Neural cell (in vitro differentiated cells): Measurements from ENCODE around the gene VWF. TPM values are rescaled to one million over a fixed set of nuclear protein-coding genes. Genes with fewer than 3 reads are reported as not detected.

Experiments
- H2AFZ ChIP-seq: fragments of 200-600, 300-800 bp; sonication (generic), shearing (Covaris generic); 2 replicates; pipeline ENCODE4 v1.6.0; 2014; ENCODE audit warnings: low read depth, mild to moderate bottlenecking, antibody characterized with exemption, low read length, moderate library complexity
- H3F3A ChIP-seq: fragments of 200-600 bp; shearing (Covaris generic); 2 replicates; pipeline ENCODE4 v1.6.1; 2016; ENCODE audit warnings: mild to moderate bottlenecking, moderate library complexity, mixed read lengths, antibody characterized with exemption, low read length; ENCODE audit not compliant: insufficient read depth, poor library complexity, severe bottlenecking
- H3K27ac ChIP-seq: fragments of 200-600, 300-800 bp; sonication (generic), shearing (Covaris generic); 2 replicates; pipeline ENCODE4 v1.5.1; 2014; ENCODE audit warnings: mild to moderate bottlenecking, low read length, moderate library complexity
- H3K27me3 ChIP-seq: fragments of 300-800, 200-600 bp; sonication (generic), shearing (Covaris generic); 2 replicates; pipeline ENCODE4 v1.6.0; 2014; ENCODE audit warnings: mild to moderate bottlenecking, low read depth, low read length, moderate library complexity; ENCODE audit not compliant: insufficient read depth
- H3K36me3 ChIP-seq: fragments of 300-800, 200-600 bp; sonication (generic), shearing (Covaris generic); 2 replicates; pipeline ENCODE4 v1.5.1; 2014; ENCODE audit warnings: mild to moderate bottlenecking, antibody characterized with exemption, low read length, moderate library complexity; ENCODE audit not compliant: insufficient read depth
- H3K4me2 ChIP-seq: fragments of 300-800, 200-600 bp; sonication (generic), shearing (Covaris generic); 2 replicates; pipeline ENCODE4 v1.6.0; 2014; ENCODE audit warnings: mild to moderate bottlenecking, low read length
- H3K4me3 ChIP-seq: fragments of 300-800, 200-600 bp; sonication (generic), shearing (Covaris generic); 2 replicates; pipeline ENCODE4 v1.5.1; 2014; ENCODE audit warnings: mild to moderate bottlenecking, low read length, moderate library complexity
- H3K79me2 ChIP-seq: fragments of 200-600 bp; shearing (Covaris generic); replicated peaks from 2 replicates; pipeline ENCODE4 v1.6.0; 2014; ENCODE audit warnings: mild to moderate bottlenecking, low read length, moderate library complexity; ENCODE audit not compliant: insufficient read depth
- H3K9ac ChIP-seq: fragments of 300-800, 200-600 bp; sonication (generic), shearing (Covaris generic); 2 replicates; pipeline ENCODE4 v1.6.1; 2016; ENCODE audit warnings: mild to moderate bottlenecking, low read length, mixed read lengths
- H3K9me2 ChIP-seq: fragments of 200-600 bp; shearing (Covaris generic); 2 replicates; pipeline ENCODE4 v1.6.1; 2016; ENCODE audit warnings: mild to moderate bottlenecking, low read length, mixed read lengths; ENCODE audit not compliant: insufficient read depth
- H3K9me3 ChIP-seq: fragments of 200-600, 300-800 bp; sonication (generic), shearing (Covaris generic); 2 replicates; pipeline ENCODE4 v1.6.1; 2016; ENCODE audit warnings: mild to moderate bottlenecking, mixed run types, low read length, moderate library complexity, mixed read lengths
- H4K20me1 ChIP-seq: fragments of 200-600 bp; shearing (Covaris generic); 2 replicates; pipeline ENCODE4 v1.6.1; 2016; ENCODE audit warnings: mild to moderate bottlenecking, mixed run types; ENCODE audit not compliant: insufficient read depth
- EP300 ChIP-seq: fragments of 450-650 bp; conservative IDR thresholded peaks from 2 replicates; pipeline ENCODE4 v1.6.1; 2014; ENCODE audit warnings: antibody characterized with exemption, mild to moderate bottlenecking, moderate library complexity; ENCODE audit not compliant: poor library complexity, severe bottlenecking
- EZH2 ChIP-seq: fragments of 200-600, 300-800 bp; shearing (Covaris generic), sonication (generic); IDR thresholded peaks from 2 replicates; pipeline ENCODE4 v1.6.1; 2014; ENCODE audit warnings: antibody characterized with exemption, low read length, borderline replicate concordance, mild to moderate bottlenecking; ENCODE audit not compliant: insufficient read depth, poor library complexity, severe bottlenecking
- MXI1 ChIP-seq: fragments of 450-650 bp; conservative IDR thresholded peaks from 2 replicates; pipeline ENCODE4 v1.6.1; 2014; ENCODE audit warnings: antibody characterized with exemption, mild to moderate bottlenecking; ENCODE audit not compliant: poor library complexity, severe bottlenecking
- POLR2AphosphoS5 ChIP-seq: IDR thresholded peaks from 2 replicates; pipeline ENCODE4 v1.6.1; 2012
- RAD21 ChIP-seq: fragments of 450-650 bp; conservative IDR thresholded peaks from 2 replicates; pipeline ENCODE4 v1.6.1; 2014; ENCODE audit warnings: antibody characterized with exemption, mild to moderate bottlenecking, moderate library complexity
- SMC3 ChIP-seq: fragments of 450-650 bp; conservative IDR thresholded peaks from 2 replicates; pipeline ENCODE4 v1.6.1; 2014; ENCODE audit warnings: antibody characterized with exemption, mild to moderate bottlenecking, moderate library complexity; ENCODE audit not compliant: poor library complexity
- TAF1 ChIP-seq: IDR thresholded peaks from 2 replicates; pipeline ENCODE4 v1.6.1; 2012; ENCODE audit warnings: low read depth
- polyA plus RNA-seq: library from polyadenylated mRNA; depleted of rRNA; stranded (reverse); fragments of >200 nt; gene quantifications from 2 replicates; pipeline ENCODE4 v1.2.3, GENCODE V29; 2014
- TF ChIP-seq, protein P1 (sequence below): IDR thresholded peaks from 2 replicates; pipeline ENCODE4 v1.6.1; 2012; ENCODE audit warnings: borderline replicate concordance
- TF ChIP-seq, protein P2 (sequence below): fragments of 450-650 bp; IDR thresholded peaks from 2 replicates; pipeline ENCODE4 v1.5.1; 2014; ENCODE audit warnings: antibody characterized with exemption, mild to moderate bottlenecking, moderate library complexity; ENCODE audit not compliant: poor library complexity, severe bottlenecking

The VWF gene
- polyA plus RNA-seq, 1 donor from 2014 or later = not detected

DNA sequence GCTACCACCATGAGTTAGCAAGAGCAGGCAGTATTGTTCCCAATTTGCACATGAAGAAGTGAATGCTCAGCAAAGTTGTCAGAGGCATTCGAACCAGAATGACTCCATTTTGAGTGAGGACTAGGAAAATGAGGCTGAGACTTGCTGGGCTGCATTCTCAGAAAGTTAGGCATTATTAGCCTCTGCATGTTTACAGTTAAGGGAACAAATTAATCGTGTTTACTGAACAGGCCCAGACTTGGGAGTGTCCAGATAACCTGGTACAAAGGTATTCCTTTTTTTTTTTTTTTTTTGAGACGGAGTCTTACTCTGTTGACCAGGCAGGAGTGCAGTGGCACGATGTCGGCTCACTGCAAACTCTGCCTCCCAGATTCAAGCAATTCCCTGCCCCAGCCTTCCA, 22.5 kb upstream of the VWF start:
- H3K27ac ChIP-seq = no peak overlapping the region
- H3K4me2 ChIP-seq = no peak overlapping the region
- H2AFZ ChIP-seq = no peak overlapping the region
- H3K9ac ChIP-seq = no peak overlapping the region
- H3K36me3 ChIP-seq = no peaks in the 10 kb centered on the region
- no peaks in the 10 kb centered on the region for H3K9me3 ChIP-seq
- H4K20me1 ChIP-seq = no peaks in the 10 kb centered on the region
- H3K9me2 ChIP-seq = no peaks in the 10 kb centered on the region
- H3F3A ChIP-seq = no peaks in the 10 kb centered on the region
- no peaks in the 10 kb centered on the region for H3K79me2 ChIP-seq
- H3K27me3 ChIP-seq = no peaks in the 10 kb centered on the region
- TF ChIP-seq MXI1 (no peak), RAD21 (no peak), POLR2AphosphoS5 (no peak), EP300 (no peak), EZH2 (no peak)
- H3K4me3 ChIP-seq = no peak overlapping the region

DNA sequence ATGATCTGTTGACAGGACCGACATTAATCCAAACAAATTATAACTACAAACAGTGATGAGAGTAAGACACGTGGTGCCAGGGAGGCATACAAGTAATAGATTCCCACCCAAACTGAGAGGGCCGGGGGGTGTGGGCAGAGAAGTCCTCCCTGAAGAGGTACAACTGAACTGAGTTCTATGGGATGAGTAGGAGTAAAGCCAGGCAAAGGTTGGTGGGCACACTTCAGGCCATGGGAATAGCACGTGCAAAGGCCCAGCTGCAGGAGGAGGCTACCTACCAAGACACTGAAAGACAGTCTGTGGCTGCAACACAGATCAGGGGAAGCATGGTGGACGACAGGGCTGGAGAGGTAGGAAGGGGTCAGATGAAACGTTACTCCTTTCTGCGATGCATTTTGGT, 22.0 kb upstream of the VWF start:
- TF ChIP-seq EP300 = no peak
- TF ChIP-seq, protein P1, sequence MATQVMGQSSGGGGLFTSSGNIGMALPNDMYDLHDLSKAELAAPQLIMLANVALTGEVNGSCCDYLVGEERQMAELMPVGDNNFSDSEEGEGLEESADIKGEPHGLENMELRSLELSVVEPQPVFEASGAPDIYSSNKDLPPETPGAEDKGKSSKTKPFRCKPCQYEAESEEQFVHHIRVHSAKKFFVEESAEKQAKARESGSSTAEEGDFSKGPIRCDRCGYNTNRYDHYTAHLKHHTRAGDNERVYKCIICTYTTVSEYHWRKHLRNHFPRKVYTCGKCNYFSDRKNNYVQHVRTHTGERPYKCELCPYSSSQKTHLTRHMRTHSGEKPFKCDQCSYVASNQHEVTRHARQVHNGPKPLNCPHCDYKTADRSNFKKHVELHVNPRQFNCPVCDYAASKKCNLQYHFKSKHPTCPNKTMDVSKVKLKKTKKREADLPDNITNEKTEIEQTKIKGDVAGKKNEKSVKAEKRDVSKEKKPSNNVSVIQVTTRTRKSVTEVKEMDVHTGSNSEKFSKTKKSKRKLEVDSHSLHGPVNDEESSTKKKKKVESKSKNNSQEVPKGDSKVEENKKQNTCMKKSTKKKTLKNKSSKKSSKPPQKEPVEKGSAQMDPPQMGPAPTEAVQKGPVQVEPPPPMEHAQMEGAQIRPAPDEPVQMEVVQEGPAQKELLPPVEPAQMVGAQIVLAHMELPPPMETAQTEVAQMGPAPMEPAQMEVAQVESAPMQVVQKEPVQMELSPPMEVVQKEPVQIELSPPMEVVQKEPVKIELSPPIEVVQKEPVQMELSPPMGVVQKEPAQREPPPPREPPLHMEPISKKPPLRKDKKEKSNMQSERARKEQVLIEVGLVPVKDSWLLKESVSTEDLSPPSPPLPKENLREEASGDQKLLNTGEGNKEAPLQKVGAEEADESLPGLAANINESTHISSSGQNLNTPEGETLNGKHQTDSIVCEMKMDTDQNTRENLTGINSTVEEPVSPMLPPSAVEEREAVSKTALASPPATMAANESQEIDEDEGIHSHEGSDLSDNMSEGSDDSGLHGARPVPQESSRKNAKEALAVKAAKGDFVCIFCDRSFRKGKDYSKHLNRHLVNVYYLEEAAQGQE = no peak
- no peak for TF ChIP-seq MXI1
- TF ChIP-seq POLR2AphosphoS5 = no peak
- TF ChIP-seq, protein P2, sequence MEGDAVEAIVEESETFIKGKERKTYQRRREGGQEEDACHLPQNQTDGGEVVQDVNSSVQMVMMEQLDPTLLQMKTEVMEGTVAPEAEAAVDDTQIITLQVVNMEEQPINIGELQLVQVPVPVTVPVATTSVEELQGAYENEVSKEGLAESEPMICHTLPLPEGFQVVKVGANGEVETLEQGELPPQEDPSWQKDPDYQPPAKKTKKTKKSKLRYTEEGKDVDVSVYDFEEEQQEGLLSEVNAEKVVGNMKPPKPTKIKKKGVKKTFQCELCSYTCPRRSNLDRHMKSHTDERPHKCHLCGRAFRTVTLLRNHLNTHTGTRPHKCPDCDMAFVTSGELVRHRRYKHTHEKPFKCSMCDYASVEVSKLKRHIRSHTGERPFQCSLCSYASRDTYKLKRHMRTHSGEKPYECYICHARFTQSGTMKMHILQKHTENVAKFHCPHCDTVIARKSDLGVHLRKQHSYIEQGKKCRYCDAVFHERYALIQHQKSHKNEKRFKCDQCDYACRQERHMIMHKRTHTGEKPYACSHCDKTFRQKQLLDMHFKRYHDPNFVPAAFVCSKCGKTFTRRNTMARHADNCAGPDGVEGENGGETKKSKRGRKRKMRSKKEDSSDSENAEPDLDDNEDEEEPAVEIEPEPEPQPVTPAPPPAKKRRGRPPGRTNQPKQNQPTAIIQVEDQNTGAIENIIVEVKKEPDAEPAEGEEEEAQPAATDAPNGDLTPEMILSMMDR = no peak
- no peak for TF ChIP-seq RAD21
- TF ChIP-seq SMC3 = no peak
- no peak for TF ChIP-seq EZH2
- TF ChIP-seq TAF1 = no peak
- Histone ChIP-seq H3K36me3 (no peaks in the 10 kb centered on the region), H3K4me2 (no peak overlapping the region), H3K79me2 (no peaks in the 10 kb centered on the region), H3K27ac (no peak overlapping the region), H4K20me1 (no peaks in the 10 kb centered on the region), H3K9ac (no peak overlapping the region), H3K9me2 (no peaks in the 10 kb centered on the region), H3K4me3 (no peak overlapping the region), H2AFZ (no peak overlapping the region), H3K27me3 (no peaks in the 10 kb centered on the region), H3F3A (no peaks in the 10 kb centered on the region), H3K9me3 (no peaks in the 10 kb centered on the region)
